GM21737 (cell line): ENCODE measurements around the gene IL20RA.

Experiments used
- ATAC-seq: cut with Tn5 transposase; IDR thresholded peaks from one replicate; pipeline ENCODE4 v1.9.1; 2021; ENCODE audit warnings: mild to moderate bottlenecking, moderate library complexity; ENCODE audit not compliant: unreplicated experiment

IL20RA gene

DNA sequence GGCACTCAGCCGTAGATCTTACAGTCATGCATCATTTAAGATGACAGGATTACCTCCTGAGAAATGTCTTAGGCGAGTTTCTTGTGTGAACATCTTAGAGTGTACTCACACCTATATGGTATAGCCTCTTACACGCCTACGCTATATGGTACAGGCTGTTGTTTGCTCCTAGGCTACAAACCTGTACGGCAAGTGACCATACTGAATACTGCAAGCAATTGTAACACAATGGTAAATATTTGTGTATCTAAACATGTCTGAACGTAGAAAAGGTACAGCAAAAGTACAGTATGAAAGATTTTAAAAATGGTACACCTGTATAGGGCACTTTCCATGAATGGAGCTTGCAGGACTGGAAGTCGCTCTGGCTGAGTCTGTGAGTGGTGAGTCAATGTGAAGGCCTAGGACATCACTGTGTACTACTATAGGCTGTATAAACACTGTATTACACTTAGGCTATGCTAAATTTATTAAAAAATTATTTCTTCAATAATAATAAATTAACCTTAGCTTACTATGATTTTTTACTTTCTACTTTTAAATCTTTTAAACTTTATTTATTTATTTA is 541 bp upstream of the IL20RA start:
- ATAC-seq, result no peak

DNA sequence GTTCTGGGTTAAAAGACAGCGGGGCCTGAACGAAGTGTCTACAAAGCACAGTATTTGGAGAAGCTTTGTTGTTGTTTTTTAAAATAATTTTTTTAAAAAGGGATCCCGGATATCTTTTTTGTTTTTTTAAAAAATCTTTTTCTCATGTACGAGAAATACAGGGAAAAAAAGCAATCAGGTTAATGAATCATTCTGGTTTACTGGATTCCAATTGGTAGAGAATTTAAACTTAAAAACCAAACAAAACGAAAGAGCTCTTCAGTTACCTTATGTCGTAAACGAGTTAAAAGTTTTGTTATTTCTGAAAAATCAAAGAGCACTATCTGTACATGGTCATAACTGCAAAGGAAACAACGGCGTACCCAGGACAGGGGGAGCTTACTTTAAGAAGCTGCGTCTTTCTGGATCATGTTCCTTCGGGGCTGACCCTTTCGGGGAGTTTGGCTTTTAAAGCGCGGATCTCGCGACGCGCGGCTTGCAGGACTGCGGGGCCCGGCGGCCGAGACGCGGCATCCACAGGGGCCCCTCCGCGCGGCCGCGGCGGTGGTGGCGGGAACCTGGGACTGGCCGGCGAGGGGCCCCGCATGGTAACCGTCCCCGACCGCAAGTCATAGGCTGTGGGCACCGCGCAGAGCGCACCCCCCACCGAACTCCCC is 927 bp downstream of the IL20RA start:
- no peak for ATAC-seq

DNA sequence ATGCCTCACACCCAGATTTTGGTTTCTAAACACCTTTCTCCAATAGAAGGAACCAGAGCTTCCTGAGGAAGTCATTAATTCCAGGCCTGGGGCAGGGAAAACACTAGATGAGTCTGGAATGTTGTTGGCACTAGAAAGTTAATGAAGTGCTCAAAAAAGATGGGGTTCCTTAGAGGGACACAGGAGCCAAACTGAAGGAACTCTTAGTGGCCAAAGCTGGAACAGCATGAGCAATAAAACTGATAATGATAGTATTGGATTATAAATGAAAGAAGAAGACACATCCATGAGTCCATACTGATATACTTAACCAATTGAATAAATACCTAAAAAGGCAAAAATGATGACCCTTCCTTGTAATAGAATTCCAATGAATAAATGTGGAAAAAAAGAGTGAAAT is 4.4 kb downstream of the IL20RA start:
- ATAC-seq, result no peak

DNA sequence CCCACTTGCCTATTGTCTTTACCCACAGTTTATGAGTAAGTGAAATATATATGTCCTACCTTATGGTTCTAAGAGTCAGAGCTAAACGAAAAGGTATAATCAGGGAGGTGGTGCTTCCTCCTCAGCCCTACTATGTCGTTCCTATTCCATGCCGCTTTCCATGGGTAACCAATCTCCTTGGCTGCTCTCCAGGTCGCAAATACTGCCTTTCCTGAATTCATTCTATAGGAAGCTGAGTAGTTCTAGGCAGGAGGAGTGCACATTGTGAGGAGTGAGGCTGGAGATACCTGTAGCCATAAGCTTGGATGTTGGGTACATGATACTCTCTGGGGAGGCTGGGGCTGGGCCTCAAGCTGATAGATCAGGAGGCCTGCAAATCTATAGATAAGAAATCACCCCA is 5.8 kb downstream of the IL20RA start:
- ATAC-seq, result no peak

DNA sequence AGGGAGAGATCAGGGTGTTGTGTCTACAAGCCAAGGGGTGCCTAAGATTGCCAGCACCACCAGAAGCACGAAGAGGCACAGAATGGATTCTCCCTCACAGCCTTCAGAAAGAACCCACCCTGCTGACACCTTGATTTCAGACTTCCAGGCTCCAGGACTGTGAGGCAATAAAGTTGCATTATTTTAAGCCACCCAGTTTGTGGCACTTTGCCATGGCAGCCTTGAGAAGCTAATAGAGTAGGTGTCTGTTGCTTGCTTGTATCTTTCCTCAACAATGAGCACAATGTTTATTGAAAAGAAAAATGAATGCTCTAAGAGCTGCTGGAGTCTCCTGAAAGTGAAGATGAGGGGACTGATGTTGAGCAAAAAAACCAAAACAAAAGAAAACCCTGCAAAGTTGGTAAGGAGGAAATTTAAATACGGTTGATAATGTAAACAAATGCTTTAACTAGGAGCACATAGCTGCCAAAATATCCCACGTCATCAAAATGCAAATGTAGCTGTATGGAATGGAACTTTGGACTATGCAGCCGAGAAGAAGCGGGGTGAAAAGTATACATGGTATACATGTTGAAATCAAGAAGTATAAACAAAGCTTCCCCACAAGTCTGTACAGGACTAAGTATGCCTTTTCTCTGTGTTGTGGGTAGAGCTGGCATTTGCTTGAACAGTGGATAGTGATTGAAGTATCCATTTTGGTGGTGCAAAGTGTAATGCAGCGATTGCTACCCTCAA is 8.0 kb downstream of the IL20RA start:
- ATAC-seq, result no peak

DNA sequence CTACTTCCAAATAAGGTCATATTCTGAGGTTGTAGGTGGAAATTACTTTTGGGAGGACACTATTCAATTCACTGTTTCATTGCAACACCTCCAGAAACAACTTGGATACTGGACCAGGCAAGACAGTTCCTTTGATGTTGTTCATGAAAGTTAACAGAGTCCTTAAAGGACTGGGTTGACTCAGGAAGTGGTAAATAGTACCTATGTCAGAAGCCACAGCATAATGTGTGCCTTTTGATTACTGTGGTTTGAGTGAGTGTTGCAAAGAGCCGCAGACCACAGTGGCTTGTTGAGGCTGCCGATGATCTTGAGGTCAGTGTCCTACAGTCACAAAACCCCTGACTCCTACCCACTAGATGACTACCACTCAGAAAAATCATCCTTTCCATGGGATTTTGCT is 10.9 kb downstream of the IL20RA start:
- peak; percentile 95 for ATAC-seq

DNA sequence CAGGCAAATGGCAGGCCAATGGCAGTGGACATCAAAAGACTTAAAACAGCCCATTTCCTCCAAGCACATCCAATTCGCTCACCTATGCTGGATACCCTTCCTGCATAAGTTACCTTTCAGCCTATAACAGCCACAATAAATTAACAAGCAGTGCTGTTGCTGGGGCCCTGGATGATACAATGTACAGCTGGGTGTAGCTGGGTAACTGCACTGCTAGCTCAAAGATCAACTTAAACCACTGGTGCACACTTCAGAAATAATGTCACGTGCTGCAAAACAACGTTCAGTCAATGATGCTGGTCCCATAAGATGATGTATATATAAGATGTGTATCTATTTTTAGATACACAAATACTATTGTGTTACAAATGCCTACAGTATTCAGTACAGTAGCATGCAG is 13.6 kb downstream of the IL20RA start:
- no peak for ATAC-seq

DNA sequence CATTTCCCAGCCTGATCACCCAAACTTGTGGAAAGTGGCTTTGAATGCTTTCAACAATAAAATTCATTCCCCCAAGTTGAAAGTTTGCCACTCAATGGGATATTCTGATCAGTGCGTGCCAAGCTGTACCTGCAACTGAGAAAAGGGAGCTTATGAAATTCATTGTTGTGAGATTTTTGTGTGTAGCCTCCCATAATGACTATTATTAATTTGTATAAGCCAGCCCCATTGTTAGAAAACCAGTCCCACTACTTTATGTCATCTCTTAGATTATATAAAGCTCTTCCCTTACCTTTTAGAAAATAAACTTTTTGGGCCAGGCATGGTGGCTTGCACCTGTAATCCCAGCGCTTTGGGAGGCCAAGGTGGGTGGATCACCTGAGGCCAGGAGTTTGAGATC is 15.9 kb downstream of the IL20RA start:
- no peak for ATAC-seq

DNA sequence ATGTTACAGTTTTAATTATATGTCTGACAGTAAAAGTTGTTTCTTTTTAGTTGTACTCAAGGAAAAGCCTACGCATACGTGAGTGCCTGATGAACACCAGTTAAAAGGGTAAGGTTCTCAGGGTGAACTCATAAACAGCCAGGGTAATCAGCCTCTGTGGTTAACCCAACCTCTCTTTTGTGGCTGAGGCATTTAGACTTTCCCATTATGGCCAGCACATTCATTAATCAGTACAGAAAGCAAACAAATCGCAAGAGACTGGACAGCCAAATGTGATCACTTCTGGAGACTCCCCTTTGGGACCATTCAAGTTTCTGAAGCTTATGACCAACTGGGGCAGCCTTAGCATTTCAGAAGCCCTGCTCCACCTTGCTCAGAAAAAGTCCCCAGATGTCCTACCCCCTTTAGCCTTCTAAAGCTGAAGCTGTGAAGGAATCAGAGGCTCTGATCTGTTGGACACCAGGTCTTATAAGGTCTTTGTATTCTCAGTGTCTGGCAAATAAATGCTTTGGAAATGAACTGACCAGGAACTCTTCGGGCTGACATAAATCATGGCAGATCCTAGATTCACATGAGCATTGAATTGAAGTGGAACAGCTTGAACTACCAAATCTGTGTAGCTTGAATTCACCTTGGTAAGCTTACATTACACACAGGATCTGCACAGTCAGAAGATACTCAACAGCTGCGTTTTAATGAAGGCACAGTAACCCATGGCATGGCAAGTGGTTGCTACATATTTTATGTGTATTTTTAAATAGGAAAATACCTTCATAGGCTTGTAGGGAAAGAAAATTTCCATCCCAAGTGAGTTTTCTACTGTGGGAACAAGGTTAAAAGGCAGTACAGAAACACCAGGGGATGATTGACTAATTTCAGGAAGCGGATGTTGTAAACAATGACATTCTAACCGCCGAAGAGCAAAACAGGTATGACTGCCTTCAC is 18.7 kb downstream of the IL20RA start:
- no peak for ATAC-seq

DNA sequence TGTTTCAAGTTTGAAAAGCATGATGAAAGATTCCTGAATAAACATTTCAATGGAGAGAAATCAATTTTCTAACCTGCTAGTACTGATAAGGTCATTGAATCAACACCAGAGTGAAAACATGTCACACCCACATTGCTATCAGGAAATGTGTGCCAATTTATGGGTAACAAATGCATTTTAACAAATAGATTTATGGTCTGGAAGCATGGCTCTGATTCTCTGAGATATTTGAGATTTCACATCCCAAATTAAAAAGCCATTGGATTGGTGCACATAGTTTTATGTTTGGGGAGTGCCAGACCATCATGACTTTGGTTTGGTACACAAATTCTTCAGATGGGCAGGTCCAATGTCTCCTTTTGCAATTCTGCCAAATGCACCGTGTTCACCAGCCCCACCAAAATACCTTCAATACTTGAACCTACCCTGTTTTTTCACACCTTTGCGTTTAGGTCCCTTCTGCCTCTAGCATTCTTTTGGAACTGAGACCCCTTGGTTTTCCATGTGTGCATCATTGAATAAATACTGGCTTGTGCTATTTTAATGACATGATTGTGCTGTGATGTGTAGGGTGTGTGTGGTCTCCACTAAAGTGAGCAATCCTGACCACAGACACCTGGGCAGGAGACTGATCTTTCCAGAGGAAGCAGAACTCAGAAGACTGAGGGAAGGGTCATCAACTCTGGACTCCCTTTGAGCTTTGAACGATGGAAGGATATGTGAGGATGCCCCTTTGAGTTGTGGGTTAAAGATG is 20.4 kb downstream of the IL20RA start:
- ATAC-seq, result no peak

DNA sequence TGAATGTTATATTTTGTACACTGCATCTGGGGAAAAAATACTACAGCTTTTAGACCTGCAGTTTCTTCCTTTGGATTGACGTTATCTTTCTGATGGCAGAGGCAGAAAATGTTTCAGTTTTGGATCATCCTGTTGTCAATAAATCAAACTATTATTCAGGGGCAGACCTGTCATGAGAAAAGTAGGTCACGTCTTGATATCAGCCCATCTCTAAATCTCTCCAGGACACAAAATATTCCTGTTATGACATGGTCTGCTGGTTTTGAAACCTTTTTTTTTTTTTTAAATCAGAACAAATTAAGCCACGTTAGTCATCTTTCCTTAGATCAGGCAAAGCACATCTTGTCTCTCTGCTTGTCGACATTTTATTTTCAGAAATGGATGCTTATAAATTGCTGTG is 24.0 kb downstream of the IL20RA start:
- no peak for ATAC-seq

DNA sequence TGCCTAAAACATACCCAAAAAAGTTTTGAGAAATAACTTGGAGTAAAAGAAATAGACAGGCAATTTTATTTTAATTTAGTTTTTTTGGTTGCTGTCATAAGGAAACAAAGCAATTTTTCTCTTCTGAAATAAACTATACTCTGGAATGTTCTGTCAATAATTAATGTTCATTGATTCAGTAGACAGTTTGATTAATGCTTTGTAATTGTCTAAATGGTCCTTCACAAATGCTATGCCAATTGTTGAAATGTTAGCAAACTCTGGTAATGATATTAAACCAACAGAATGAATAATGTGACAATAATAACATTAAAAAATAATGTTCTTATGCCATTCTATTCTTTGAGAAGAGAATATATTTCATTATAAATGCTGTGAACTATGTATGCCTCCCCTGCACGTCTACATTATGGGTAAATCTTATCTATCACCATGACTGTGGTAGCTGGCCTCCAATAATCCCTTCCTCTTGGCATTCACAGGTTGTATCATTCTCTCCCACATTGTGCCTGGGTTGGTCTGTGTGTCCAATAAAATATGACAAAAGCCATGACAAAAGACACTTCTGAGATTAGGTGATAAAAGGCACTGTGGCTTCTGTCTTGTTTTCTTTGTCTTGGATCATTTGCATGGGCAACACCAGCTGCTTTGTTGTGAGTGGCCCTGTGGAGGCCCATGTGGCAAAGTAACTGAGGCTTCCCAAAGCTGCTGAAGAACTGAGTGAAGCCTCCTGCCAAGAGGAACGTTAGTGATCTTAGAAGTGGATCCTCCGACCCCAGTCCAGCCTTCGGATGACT is 25.1 kb downstream of the IL20RA start:
- no peak for ATAC-seq

DNA sequence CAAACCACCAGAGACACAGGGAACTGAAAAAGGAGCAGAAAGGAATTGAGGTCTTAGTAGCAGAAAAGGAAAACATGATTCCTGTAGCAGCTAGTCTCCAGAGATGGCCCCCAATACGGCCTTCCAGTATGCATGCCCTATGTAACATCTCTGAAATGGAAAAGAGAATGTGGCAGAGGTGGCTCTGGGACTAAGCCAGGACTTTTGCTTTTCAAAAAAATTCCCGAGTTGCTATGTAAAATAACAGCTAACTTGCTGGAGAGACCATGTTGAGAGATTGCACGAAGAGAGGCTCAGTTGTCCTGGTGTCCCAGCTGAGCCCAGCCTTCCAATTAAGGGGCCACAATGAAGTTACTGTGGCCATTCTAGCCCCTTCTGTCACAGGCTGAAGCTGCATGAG is 27.7 kb downstream of the IL20RA start:
- ATAC-seq, result no peak

DNA sequence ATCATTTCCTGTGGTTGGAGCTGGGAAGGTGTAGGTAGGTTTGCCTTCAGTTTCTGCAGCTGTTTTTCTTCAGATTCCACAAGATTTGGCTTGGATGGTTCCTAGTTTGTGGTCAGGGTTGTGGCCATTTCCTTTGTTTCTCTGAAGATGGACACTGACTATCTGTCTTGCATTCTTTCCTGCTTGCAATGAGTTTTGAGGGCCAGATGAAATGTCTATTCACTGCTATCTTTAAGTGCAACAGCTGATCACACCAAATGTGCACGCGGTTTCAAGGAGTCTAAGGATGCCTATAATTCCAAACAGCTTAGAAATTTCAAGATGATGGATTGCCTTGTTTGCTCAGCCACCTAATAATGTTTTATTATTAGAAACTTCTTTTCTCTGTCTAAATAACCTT is 28.4 kb downstream of the IL20RA start:
- ATAC-seq, result no peak

DNA sequence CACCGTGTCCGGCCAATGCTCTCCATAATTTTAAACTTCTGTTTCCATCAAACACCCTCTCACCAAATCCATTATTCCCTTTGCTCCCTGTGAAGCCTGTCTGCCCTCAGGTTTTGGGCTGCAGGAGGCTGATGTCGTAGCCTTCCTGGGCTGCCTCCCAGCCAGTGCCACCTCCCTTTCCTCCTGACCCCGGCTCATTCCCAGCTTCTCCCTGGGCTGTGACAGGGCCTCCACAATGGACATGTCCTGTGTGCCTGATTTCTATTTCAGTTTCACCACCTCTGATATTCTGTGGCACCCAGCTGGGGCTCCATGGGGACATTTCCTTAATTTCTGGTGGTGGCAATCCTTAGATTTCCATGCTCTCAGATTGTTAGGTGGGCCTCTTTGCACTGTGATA is 28.8 kb downstream of the IL20RA start:
- no peak for ATAC-seq

DNA sequence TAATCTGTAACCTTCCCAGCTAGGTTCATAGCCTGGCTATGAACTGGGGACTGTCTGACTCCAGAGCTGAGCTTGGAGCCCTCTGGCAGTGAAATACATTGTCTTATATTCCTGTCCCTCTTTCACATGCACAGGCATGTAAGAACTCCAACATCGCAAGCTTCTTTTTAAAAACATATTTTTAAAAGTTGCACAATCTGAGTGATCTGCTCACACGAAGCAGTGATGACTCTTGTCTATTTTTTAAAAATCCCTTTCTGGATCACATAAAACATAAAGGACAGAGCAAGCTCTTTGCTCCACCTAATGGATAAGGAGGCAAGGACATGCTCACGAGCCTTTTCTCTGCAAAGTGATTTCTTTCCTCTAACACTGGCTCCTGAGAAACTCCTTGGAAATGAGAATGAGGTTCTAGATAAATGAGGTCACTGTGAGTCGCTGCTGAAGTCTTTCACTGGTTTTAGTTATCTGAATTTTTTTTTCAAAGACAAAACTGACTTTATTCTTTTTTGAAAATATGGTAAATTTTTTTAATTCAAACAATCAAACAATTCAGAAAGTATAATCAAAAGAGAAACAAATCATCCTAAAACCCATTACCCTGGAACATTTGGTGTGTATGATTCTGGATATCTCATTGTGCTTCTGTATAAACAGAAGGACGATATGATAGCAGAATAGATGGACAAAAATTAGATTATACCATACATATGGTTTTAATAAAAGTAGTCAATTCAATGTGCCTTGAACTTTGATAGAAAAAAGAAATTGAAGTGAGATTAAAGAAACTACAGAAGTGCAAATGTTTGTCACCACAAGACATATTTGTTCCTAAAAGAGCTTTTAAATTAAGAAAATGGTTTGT is 30.8 kb downstream of the IL20RA start:
- no peak for ATAC-seq

DNA sequence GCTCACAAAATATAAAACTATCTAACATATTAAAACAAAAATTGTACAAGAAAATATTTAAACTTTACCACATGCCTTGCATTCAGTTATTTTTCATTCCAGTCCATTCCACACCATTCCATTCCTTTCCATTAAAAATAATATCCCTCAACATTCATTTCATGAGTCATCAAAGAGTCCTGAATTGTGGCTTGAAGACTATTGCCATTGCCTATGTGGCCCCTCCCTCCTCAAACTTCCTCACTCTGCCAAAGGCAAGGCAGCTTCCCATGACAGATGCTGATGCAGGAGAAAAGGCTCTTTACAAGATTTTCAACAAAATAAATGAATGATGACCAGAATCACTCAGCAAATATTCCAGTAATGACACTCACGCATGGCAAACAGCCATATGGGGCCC is 31.7 kb downstream of the IL20RA start:
- no peak for ATAC-seq

DNA sequence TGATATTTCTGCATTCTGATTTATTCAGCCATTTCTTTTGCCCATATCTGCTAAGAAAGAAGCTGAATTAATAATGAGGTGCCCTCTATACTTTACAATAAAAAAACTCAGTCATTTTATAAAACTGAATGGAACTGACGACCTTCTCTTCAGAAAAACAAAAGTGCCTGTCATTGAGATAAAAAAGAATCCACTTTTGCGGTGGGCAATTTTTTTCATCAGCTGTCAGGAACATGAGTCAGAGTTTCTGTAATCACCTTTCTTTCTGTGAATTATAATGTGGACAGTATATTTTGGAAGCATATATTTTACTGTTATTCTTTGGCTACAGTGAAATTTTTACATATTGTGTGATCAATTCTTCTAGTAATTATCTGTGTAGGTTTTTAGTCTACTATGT is 33.4 kb downstream of the IL20RA start:
- ATAC-seq, result no peak

DNA sequence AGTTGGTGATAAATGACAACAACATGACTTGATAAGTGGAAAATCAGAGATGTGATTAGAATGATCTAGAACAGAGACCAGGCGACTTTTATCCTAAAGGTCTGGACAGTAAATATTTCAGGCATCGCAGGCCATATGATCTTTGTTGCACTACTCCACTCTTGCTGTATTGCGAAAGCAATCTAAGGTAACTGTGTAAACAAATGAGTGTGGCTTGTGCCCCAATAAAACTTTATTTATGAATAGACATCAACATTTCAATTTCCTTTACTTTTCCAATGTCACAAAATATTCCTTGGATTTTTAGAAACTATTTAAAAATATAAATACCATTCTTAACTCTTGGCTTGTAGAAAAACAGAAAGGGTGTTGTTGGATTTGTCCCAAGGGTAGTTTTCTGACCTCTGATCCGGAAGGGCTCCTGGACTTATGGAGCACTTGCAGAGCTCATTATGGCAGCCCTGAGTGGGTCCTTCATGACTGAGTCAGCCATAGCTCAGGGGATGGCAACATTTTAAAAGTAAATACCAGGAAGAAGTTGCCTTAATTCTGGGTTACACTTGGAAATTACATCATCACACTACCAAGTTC is 34.5 kb downstream of the IL20RA start:
- ATAC-seq, result no peak
